Gastroesophageal sphincter (tissue), 4 donors: ENCODE data around the gene TGFBR2. TPM values are rescaled to one million over a fixed set of nuclear protein-coding genes. Genes with fewer than 3 reads are reported as not detected.

Experiments
- ATAC-seq: fragments of 150-250 bp; one replicate; pipeline ENCODE4 v1.9.1; 2016; ENCODE audit warnings: mild to moderate bottlenecking, moderate library complexity
- H3K27ac ChIP-seq, 4 donors: fragments of 200-600 bp; sonication (generic) in 3 of 4; 1 replicate in 3 of 4; 2 replicates in 1 of 4; pipeline ENCODE4 v1.5.1; 2016 to 2019
- H3K27me3 ChIP-seq: fragments of 200-600 bp; sonication (generic); one replicate; pipeline ENCODE4 v1.5.1; 2019
- H3K36me3 ChIP-seq, 2 donors: fragments of 200-600 bp; sonication (generic); one replicate each; pipeline ENCODE4 v1.5.1; 2019; ENCODE audit warnings: control low read depth in 1 of 2
- H3K4me1 ChIP-seq, 3 donors: fragments of 200-600 bp; sonication (generic); 1 replicate in 2 of 3; 2 replicates in 1 of 3; pipeline ENCODE4 v1.5.1; 2016 to 2019; ENCODE audit warnings: control low read depth in 2 of 3
- H3K4me3 ChIP-seq, 2 donors: fragments of 200-600 bp; sonication (generic); one replicate each; pipeline ENCODE4 v1.5.1; 2019; ENCODE audit warnings: mild to moderate bottlenecking in 1 of 2, moderate library complexity in 1 of 2
- H3K9me3 ChIP-seq, 3 donors: fragments of 200-600 bp; sonication (generic); one replicate each; pipeline ENCODE4 v1.5.1; 2017 to 2019; ENCODE audit warnings: control low read depth in 2 of 3
- CTCF ChIP-seq, 4 experiments: fragments of 200-600 bp in 2 of 4; fragments of 450-650 bp in 2 of 4; sonication (generic) in 1 of 4; IDR thresholded peaks; one replicate each; pipeline ENCODE4 v1.5.1; 2017 to 2019; ENCODE audit warnings: antibody characterized with exemption in 4 of 4, mild to moderate bottlenecking in 2 of 4, moderate library complexity in 2 of 4
- EP300 ChIP-seq: sonication (generic); formaldehyde crosslinking; IDR thresholded peaks from one replicate; pipeline ENCODE4 v1.6.1; 2017; ENCODE audit warnings: antibody characterized with exemption, mild to moderate bottlenecking
- POLR2A ChIP-seq, 2 donors: fragments of 450-650 bp; IDR thresholded peaks; one replicate each; pipeline ENCODE4 v1.6.1; 2017; ENCODE audit warnings: antibody characterized with exemption in 2 of 2, mild to moderate bottlenecking in 2 of 2, moderate library complexity in 1 of 2
- POLR2AphosphoS5 ChIP-seq: sonication (generic); formaldehyde crosslinking; IDR thresholded peaks from one replicate; pipeline ENCODE4 v1.6.1; 2017; ENCODE audit warnings: antibody characterized with exemption
- WGBS, 2 donors: methylation state at CpG; one replicate each; pipeline ENCODE4 v1.1.5; 2018; ENCODE audit warnings: low coverage in 1 of 2; 5-methylcytosine and 5-hydroxymethylcytosine counted together
- total RNA-seq, 4 donors: library from RNA; depleted of rRNA; stranded (reverse); fragments of >200 nt; gene quantifications; one replicate each; pipeline ENCODE4 v1.1.0, GENCODE V29; 2016

TGFBR2 gene
- total RNA-seq, 4 donors from 2014 or later, result 174 to 297 (median 231) TPM

- Histone ChIP-seq H3K4me1 (peaks cover 46 to 97% (median 55%) of the 10 kb centered on the region in 3 donors), H3K4me3 (no peak overlapping the region), H3K27me3 (no peaks in the 10 kb centered on the region), H3K36me3 (no peaks in the 10 kb centered on the region), H3K27ac (peak overlapping the region in 1 of 4 donors; percentile 17), H3K9me3 (no peaks in the 10 kb centered on the region)
- WGBS, 2 donors, result 44 to 88% methylated on average over 1 to 4 of the region's 4 CpGs
- TF ChIP-seq CTCF (IDR thresholded peaks at IDR 0.05) (no peak), POLR2AphosphoS5 (no peak), EP300 (no peak), POLR2A (IDR thresholded peaks at IDR 0.05) (no peak)
- ATAC-seq, result no peak
These were observed 32.4 kb downstream of the TGFBR2 start for GRCh38 chr3:30638685-30639412.

- Histone ChIP-seq H3K27me3 (no peaks in the 10 kb centered on the region), H3K4me1 (peaks cover 45 to 97% (median 59%) of the 10 kb centered on the region in 3 donors), H3K27ac (no peak overlapping the region), H3K36me3 (peaks cover 0 to 3% of the 10 kb centered on the region in 2 donors), H3K4me3 (no peak overlapping the region), H3K9me3 (no peaks in the 10 kb centered on the region)
- 72 to 80% methylated on average over 1 of the region's 1 CpG for WGBS, 2 donors
- no peak for ATAC-seq
- no peak for TF ChIP-seq POLR2A (IDR thresholded peaks at IDR 0.05)
- TF ChIP-seq CTCF (IDR thresholded peaks at IDR 0.05), result no peak
- TF ChIP-seq EP300, result no peak
- TF ChIP-seq POLR2AphosphoS5, result no peak
These were observed 33.5 kb downstream of the TGFBR2 start for GRCh38 chr3:30639937-30640336.

- Histone ChIP-seq H3K27me3 (no peaks in the 10 kb centered on the region), H3K27ac (peak overlapping the region in 3 of 4 donors; percentile 26 to 73 (median 63)), H3K4me3 (no peak overlapping the region), H3K9me3 (no peaks in the 10 kb centered on the region), H3K36me3 (peaks cover under 1 to 12% of the 10 kb centered on the region in 2 donors), H3K4me1 (peaks cover 40 to 94% (median 55%) of the 10 kb centered on the region in 3 donors)
- ATAC-seq, result no peak
- 71 to 83% methylated on average over 5 of the region's 5 CpGs for WGBS, 2 donors
- no peak for TF ChIP-seq CTCF (IDR thresholded peaks at IDR 0.05)
- no peak for TF ChIP-seq POLR2AphosphoS5
- TF ChIP-seq POLR2A (IDR thresholded peaks at IDR 0.05), result no peak
- TF ChIP-seq EP300, result no peak
These were observed 34.5 kb downstream of the TGFBR2 start for GRCh38 chr3:30640851-30641250.

- Histone ChIP-seq H3K36me3 (peaks cover 6 to 20% of the 10 kb centered on the region in 2 donors), H3K27me3 (no peaks in the 10 kb centered on the region), H3K4me1 (peaks cover 38 to 86% (median 59%) of the 10 kb centered on the region in 3 donors), H3K27ac (peak overlapping the region; percentile 55 to 73 (median 62)), H3K9me3 (no peaks in the 10 kb centered on the region), H3K4me3 (no peak overlapping the region)
- no peak for ATAC-seq
- TF ChIP-seq POLR2A (IDR thresholded peaks at IDR 0.05) (no peak), EP300 (no peak), CTCF (IDR thresholded peaks at IDR 0.05) (no peak), POLR2AphosphoS5 (no peak)
- WGBS, 2 donors, result 60 to 73% methylated on average over 3 to 7 of the region's 7 CpGs
These were observed 35.2 kb downstream of the TGFBR2 start for GRCh38 chr3:30641416-30642251.
